NCI-H748 treated with DMSO at 0.1 percent for 48 hours (cell line): Measurements from ENCODE around the gene SLC5A3.

Experiments
- DNase-seq: peaks from one replicate; lab custom pipeline; 2025; lab: John Stamatoyannopoulos, UW

The SLC5A3 gene

DNA sequence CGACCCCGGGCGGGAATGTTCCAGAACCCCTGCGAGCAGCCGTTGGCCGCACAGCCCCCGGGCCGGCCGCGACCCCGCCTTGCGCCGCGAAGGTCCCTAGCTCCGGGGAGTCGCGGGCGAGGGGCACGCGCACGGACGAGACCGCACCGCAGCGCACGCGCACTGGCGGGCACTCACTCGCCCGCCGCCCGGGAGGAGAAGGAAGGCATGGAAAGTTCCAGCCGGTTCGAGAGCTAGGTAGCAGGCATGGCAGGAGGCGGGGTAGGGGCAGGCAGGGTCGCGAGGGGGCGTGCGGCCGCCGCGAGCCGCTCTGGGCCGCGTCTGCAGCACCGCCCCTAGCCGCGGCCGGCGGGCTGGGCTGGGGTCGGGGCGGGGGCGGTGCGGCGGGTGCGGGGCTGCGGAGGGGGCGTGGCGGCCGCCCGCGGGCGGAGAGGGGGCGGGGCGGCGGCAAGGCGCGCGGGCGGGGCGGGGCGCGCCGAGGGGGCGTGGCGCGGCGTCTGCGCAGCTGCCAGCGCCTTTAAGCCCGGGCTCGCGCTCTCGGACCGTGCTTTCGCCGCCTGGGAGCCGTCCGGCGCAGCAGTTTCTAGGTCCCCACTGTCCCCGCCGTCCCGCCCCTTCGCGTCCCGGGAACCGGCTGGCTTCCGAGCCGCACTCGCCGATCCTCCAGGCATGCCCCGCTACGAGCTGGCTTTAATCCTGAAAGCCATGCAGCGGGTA, at the start of gene SLC5A3, which contains the start of gene MRPS6:
SLC5A3 (plus strand) TSS at position 547 of the 717 bp plus-strand sequence. CDS start 21,621 bp downstream, outside the sequence.
MRPS6 (plus strand) TSS at position 547 of the 717 bp plus-strand sequence; CDS start at position 670, 123 bp downstream.
- peak; percentile 63 for DNase-seq

DNA sequence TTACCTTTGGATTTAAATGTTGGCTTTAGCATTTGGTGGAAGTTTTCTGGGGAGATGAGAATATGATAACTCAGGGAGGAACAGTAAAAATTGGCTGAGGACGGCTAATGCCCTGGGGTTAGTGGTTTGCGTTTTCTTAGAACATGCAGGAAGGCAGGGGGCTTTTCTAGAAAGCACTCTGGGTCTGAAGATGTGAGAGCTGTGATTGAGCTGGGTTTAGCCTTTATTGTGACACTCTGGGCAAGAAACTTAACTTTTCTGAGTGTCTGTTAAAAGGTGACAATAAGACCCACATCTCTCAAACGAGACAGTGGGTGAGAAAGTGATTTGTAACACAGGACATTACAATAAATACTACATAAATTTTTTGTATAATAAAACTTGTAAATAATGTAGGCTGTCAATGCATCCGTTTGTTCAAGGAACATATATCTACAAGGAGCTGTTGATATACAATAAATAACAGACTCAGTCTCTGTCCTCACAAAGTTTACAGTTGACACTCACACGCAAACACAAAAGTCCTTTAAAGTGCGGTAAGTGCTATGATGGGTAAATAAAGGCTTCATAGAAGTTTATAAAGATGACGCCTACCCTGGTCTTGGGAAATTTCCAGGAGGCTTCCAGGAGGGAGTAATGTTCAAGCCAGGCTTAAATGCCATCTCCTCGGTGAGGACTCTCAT, 49.5 kb upstream of the SLC5A3 start:
- DNase-seq, result no peak

DNA sequence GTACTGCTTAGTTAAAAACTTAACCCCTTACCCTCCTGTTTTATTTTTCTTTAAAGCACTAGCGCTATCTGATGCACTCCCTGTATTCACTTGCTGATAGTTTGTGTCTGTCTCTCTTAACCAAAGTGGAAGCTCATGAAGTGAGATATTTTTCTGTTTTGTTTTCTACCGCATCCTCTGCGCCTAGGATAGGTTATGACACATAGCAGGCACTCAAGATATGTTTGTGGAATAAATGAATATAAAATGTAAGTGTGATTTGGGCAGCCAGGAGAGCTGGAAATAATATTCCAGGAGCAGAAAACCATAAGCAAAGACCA, 49.0 kb upstream of the SLC5A3 start:
- no peak for DNase-seq

DNA sequence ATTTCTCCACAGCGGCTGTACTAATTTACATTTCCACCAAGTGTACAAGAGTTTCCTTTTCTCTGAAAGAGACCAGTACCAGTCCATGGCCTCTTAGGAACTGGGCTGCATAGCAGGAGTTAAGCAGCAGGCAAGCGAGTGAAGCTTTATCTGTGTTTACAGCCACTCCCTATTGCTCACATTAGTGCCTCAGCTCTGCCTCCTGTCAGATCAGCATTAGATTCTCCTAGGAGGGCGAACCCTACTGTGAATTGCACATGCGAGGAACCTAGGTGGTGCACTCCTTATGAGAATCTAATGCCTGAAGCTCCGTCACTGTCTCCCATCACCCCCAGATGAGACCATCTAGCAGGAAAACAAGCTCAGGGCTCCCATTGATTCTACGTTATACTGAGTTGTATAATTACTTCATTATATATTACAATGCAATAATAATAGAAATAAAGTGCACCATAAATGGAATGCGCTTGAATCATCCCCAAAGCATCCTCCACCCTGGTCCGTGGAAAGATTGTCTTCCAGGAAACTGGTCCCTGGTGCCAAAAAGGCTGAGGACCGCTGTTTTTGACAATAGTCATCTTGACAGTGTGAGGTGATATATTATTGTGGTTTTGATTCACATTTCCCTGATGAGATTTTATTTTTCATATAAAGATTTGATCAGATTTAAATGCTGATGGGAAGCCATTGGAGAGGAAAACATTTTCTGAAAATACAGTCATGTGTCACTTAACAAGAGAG, 45.5 kb upstream of the SLC5A3 start:
- DNase-seq, result no peak

DNA sequence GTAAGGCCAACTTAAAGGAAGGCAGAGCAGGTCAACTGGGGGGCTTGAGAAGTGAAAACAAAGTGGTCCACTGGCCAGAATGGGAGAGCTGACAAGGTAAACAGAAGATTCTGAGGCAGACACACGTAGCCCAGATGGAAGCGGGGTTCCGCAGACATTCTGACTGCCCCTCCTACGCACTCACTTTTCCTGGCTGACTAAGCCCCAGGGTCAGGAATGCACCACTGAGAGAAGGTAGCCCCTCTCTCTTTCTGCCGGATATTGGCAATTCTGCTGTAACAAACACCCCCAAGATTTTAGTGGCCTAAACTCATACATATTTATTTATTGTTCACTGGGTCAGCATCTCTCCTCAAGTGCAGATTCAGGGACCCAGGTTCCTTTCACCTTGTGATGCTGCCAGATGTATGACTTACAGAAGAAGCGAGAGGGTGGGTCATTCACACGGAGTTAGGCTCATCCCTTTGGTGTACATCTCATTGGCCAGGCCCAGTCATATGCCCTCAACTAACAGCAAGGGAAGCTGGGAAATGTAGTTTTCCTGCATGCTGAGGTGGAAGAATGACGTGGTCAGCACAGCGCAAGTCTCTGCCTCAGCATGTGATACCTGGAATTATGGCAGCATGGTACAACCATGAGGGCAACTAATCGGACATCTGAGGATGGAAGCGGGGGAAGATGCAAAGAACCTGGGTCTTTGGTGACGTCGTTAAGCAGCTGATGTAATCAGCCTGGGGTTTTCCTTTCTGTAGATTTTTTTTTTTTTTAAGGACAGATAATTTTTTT, 43.4 kb upstream of the SLC5A3 start:
- no peak for DNase-seq

DNA sequence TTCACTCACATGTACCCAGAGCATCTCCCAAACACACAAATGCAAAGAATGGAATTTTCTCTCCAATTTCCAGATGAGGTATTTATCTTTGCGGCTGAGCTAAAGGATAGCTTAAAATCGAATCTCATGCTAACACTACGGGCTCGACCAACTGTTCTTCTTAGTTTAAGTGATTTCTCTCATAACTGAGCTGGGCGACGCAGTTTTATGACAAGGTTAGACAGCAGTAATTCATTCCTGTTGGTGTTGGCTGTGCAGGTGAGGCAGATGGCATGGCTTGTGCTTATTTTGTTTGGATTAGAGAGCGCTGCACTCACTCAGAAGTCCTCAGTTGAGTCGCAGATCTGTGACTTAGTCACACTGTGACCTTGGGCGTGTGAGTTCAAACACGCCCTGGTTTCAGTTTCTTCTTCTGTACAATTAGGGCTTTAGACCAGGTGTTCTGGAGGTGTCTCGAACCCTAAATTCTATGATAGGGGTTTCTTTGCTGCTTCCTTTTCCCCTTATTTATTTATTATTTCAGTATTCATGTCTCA, 41.5 kb upstream of the SLC5A3 start:
- no peak for DNase-seq

DNA sequence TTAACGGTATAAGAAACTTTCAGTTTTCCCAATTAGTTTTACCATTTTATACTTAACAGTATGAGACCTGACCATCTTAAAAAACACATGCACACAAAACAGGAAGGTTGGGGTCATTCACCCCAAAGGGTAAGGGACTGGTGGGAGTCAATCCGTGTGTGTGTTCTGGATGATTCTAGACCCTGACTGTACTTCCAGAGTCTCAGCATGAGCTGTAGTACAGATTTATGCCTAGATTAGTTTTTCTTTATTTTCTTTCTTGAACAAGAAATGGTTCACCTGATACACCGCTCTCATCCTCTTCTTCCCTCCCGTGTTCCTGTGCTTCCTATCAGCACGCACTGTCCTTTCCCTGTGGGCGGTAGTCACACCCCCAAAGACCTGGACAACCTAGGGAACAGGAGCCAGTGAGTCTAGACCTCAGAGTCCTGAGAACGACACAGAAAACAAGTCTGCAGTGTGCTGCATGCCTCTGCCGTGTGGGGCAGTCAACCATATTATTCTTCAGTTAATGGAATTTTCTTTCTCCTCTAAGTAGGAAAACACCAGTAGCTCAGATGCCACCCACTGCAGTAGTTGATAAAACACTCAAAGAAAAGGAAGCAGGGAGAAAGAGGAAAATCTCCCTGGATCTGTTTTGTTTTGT, 38.9 kb upstream of the SLC5A3 start:
- DNase-seq, result no peak

DNA sequence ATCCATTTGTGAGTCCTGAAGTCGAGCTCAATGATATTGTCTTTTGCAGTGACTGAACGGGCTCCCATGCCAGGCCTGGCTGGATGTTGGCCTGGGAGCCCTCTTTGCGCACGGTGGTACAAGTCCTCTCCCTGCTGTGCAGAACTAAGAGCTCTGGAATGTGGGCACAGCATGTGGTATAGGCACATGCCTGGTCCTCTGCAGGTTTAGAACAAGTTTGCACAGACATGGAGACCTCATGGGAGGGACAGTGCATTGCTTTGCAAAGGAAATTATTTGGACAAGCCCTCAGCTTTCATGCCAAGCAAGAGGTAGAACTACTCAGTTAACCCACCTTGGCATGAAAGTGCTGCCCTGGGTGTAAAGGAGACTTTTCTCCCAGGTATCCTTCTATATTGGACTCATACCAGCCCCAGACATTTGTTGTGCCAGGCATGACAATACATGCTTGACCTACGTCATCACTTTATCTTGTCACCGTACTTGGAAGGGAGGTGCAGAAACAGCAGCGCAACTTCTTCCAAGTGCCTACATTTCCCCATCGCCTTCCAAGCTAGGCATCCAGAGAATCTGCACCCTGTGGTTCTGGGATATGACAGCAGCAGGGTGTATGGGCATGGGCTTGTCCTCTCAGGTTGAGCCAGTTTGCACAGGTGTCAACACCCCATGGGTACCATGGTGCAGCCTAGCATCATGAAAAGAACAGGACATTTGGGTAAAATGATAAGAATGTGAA, 37.6 kb upstream of the SLC5A3 start:
- no peak for DNase-seq

DNA sequence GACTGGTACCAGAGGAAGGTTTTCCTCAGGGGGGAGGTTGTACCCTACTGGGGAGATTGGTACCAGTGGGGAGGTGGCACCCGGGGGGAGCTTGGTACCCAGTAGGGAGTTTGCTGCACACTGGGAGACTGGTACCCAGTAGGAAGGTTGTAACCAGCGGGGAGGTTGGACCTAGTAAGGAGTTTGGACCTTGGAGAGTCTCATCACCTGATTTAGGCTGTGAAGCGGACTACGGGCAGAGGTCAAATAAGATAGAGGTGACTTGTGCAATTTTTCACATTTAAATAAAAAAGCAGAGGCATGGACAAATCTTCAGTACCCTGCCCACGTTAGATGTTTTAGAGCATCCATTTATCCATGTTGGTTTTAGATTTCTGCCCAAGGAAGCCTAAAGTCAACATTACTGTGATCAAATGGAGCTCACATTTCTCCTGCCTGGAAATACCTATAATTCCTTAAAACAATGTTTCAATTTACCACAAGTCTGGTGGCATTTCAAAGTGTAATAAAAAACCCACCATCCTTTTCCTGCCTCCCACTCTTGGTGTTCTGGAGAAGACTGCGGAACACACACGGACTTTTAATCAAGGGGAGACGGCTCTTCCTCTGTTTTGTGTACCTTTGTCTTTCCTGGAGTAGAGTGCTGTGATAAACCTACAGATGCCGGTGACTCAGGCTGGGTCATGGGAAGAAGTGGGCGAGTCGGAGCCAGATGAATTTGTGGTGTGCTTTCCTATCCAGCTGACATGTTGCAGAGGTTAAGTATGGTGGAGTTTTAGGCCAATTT, 36.2 kb upstream of the SLC5A3 start:
- no peak for DNase-seq

DNA sequence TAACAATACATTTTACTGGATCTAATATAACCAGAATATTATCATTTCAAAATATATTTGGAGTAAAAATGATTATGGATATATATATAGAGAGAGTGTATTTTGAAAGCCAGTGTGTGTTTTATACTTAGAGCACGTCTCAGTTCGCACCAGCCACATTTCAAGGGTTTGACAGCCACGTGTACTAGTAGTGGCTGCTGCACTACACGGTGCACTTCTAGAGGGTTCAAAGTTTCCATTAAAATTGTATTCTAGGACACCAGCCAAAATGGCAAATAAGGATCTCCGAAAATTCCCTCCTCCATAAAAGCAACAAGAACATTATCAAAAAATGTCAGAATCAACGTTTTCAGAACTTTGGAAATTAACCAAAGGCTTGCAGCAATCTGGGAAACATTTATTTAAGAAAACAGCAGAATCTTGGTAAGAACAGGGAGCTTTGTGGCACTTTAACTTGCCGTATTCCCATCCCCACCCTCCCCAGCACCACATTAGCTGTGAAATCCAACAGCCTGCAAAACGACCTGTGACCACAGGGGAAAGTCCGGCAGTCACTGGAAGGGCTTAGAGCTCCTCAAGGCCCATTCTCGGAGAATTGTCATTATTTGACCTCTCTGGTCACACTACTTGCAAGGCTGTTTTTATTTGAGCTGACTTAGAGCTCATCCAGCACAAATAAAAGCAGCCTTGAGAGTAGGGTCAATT, 33.5 kb upstream of the SLC5A3 start:
- DNase-seq, result no peak

DNA sequence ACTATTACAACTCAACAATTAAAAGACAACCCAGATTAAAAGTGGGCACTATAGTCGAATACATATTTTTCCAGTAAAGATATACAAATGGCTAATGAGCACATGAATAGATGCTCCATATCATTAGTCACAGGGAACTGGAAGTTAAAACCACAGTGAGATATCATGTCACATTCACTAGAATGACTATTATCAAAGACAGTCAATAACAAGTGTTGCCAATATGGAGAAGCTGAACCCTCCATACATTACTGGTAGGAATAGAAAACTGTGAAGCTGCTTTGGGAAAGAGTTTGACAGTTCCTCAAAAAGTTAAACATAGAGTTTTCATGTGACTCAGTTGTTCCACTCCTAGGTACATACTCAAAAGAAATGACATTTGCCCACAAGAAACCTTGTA, 30.6 kb upstream of the SLC5A3 start:
- no peak for DNase-seq

DNA sequence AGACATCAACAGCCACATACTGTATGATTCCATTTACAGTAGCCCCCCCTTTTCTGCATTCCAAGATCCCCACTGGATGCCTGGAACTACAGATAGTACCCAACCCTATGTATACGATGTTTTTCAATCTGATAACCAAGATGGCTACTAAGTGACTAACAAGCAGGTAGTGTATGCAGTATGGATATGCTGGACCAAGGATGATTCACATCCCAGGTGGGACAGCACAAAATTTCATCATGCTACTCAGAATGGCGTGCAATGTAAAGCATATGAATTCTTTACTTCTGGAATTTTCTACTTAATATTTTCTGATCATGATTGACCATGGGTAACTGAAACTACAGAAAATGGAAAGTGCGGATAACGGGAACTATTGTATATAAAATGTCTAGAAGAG, 30.0 kb upstream of the SLC5A3 start:
- DNase-seq, result no peak

DNA sequence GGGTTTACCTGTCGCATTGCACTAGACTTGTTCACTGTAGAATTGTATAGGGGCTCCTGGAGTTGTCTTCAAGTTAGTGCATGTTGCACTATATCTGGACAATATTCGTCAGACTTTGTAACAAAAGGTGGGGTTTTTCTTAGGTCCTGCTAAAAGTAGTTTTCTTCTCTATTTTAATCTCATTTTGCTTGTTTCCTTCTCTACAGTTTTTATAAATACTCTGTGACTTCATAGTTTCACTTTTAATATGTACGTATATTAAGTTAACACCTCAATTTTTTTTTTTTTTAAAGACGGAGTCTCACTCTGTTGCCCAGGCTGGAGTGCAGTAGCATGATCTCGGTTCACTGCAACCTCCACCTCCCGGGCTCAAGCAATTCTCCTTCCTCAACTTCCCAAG, 26.5 kb upstream of the SLC5A3 start:
- DNase-seq, result no peak

DNA sequence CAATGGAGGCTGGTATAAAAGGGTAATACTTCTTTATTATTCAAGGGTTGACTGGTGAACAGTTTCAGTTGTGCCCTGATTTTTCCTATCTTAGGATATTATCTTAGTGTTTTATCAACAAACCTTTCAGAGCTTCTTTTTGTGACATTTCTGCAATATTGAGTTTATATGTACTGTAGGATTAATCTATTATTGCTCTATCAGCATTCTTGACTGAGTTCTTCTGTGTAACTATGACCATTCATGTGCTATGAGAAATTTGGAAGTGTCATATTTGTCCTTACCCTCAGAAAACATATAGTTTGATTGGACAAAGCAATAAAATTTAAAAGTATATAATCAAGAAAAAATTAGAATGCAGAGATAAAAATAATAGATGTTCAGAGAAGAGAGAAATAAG, 25.5 kb upstream of the SLC5A3 start:
- DNase-seq, result no peak

DNA sequence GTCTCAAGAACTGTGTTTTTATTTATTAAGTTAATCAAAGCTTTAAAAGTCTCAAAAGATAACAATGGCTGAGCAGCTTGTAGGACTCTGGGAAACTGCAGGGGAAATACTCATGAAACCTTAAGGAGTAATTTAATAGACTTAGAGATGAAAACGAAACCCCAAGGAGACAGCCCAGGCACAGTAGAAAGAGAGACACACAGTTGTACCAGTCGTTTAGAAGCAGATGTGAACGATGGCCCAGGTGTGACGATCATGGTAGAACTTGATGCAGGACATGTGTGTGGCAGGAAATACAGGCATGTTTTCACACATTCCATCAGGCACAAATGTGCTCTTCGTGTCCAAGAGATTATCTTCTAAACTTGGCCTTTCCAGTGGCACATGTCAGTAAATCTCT, 21.2 kb upstream of the SLC5A3 start:
- DNase-seq, result no peak

DNA sequence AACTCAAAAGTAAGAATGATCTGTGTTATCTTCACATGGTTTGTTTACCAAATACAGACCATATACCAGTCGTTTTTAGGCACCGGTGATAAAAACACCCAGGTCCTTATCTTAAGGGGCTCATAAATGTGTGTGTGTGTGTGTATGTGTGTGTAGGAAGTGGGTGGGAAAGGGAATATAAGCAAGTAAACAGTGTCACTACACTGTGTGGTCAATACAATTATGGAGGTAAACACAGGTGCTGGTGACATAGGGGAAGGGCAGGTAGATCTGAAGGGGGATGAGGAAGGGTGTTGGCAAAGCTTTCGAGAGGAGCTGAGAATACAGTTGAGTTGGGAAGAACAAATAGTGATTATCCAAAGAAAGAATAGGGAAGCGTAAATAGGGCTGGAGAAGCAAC, 19.1 kb upstream of the SLC5A3 start:
- peak; percentile 94 for DNase-seq

DNA sequence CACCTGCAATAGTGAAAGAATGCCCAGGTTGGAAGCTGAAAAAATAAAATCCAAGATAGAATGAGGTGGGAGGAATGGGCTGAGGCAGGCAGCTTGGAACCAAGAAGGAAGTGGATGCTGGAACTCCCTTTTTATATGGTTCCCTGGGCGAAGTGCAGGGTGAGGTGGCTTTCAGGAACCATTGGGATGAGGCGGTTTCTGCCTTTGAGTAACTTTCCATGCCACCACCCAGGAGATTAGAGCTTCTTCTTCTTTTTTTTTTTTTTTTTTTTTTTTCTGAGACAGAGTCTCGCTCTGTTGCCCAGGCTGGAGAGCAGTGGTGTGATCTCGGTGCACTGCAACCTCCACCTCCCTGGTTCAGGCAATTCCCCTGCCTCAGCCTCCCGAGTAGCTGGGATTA, 17.8 kb upstream of the SLC5A3 start:
- no peak for DNase-seq

DNA sequence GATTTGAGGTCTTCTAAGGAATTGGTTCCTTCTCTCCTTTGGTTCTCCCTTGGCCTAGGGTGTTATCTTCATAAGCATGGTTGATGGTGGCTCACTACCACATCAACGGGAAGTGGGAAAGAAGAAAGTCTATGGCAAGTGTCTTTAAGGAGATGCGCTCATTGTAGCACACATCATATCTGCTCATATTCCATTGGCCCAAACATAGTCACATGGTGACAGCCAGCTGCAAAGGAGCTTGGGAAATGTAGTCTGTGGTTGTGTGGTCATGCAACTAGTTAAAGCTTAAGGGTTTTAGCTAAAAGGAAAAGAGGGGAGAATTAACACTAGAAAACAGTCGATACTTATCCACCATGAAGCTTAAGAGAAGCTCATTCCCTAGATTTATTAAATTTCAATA, 11.4 kb upstream of the SLC5A3 start:
- no peak for DNase-seq

DNA sequence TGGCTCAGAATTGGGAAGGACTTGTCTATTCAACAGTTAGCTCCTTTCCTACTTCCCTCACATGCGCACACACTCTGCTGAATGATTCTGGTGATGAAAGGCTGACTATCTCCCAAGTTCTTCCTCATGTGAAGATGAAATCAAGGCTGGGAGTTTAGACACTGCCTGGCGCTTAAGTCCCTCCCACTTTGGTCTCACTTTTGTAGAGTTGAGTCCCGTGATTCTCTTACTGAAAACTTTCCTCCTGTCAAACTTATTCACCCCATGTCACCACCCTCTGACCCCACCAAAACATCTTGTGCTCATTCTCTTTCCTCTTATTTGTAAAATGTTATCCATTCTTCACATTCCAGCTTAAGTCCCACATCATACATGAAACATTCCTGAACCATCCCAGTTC, 8.4 kb upstream of the SLC5A3 start:
- no peak for DNase-seq
